Measurements from ENCODE around the gene ACTG1.

Gene ACTG1

DNA sequence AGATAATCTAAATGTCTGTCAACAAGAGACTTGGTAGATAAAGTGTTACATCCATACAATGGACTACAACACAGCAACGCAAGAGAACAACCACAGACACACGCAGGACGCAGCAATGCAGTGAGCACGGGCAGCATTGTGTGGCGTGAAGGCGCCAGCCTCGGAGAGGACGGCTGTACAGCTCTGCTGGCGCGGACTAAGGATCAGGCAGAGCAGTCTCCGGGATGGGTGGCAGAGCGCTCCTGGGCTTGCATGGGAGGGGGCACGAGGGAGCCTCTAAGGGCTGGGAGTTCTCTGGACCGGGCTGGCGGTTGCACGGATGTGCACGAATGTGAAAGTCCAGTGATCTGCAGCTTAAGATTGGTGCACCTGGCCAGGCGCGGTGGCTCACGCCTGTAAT lies 34.5 kb downstream of the ACTG1 start:
- FAIRE-seq, result no peak

DNA sequence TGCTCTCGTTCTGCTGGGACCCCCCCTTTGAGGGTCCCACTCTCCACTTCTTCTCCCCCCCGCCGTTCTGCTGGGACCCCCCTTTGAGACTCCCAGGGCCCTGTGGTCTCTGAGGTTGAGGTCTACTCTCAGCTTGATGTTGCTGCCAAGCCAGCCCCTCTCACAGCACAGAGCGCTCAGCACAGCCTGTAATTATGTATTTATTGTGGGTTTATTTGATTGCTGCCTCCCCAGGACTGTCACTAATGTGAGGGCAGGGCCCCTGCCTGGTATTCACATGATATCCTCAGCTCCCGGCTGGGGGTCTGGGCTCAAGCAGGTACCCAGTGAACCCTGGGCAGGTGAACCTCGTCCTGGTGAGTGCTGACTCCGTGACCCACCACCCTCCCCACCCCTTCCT lies 35.4 kb downstream of the ACTG1 start:
- FAIRE-seq, result no peak

GRCh38 chr17:81476635-81477034 lies 36.0 kb downstream of the ACTG1 start:
- no peak for FAIRE-seq

GRCh38 chr17:81476097-81476496 lies 36.5 kb downstream of the ACTG1 start:
- FAIRE-seq, result no peak

DNA sequence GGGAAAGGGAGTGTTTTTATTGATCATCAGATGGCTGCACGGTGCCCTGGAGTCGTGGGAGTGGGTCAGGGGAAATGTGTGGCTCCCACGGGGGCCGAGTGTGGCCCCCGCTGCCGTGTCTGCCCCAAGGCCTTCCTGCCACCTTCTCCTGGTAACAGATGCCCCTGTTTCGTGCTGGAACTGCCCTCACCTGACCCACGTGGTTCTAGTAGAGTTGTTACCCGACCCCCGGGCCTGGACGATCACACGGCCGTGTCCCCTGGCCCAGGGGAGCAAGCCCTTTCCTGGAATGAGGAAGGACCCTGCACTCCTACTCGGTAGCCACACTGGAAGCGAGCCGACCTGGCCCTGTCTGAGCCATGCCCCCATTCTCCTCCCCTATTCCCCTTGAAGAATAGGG lies 37.6 kb downstream of the ACTG1 start:
- no peak for FAIRE-seq

- no peak for FAIRE-seq
Measured at GRCh38 chr17:81473019-81473418, 39.6 kb downstream of the ACTG1 start.

DNA sequence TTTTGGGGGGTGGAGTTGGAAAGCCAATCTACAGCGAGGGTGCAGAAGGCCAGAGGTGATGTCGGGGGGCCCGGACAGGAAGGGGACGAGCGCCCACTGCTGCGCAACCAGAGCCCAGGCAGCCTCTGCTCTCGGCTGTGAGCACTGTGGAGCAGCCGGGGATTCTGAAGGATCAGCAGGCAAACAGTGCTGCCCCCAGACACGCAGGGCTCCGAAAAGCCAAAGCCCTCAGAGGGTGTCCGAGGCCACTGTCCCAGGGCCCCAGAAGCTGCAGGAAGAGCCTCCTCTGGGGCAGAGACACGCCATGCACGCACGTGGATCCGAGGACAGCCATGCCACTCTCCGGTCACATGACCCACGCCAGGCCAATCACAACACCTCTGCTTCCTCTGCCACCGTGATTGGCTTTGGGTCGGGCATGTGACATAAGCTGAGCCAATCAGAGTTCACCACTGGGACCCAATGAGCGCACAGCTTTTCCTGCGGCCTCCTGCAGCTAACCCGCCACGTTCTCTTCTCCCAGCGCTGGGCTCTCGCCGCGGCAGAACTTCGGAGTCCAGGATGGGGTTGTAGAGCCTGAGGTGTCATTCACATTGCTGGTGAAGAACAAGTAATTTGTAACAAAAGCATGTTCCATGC lies 40.7 kb downstream of the ACTG1 start:
- FAIRE-seq, result no peak

GRCh38 chr17:81470944-81471817 lies 41.4 kb downstream of the ACTG1 start:
- no peak for FAIRE-seq

DNA sequence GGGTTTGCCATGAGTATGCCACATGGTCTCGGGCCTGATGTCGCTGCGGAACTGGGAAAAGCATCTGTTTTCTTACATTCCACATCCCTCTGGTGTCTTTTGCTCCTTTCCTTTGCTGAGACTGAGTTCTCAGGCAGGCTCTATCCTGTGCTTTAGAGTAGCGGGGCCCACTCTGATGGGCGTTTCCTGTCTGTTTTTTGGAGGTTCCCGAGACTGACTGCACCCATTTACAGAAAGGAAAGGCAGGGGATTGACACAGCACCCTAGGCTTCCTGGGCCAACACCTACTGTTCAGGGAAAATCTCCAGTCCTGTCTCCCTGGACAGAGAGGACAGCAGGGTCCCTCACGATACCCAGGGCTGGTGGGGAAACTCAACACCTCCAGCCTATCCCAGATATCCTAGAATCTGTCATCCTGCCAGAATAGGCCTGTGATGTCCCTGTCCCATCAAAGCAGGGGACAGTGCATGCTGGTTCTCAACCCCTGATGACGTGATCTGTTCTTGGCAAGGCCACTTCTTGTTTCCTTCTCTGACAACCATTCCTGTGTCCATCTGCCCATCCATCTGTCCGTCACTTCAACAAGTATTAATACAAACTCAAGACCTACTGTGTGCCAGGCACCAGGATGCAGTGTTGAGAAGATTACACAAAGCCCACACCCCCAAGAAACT lies 42.2 kb downstream of the ACTG1 start:
- no peak for FAIRE-seq

- no peak for FAIRE-seq
Measured at GRCh38 chr17:81469266-81469665, 43.3 kb downstream of the ACTG1 start.

GRCh38 chr17:81468770-81469121 lies 43.9 kb downstream of the ACTG1 start:
- no peak for FAIRE-seq

- FAIRE-seq, result no peak
Measured at GRCh38 chr17:81468111-81468769, 44.4 kb downstream of the ACTG1 start.

DNA sequence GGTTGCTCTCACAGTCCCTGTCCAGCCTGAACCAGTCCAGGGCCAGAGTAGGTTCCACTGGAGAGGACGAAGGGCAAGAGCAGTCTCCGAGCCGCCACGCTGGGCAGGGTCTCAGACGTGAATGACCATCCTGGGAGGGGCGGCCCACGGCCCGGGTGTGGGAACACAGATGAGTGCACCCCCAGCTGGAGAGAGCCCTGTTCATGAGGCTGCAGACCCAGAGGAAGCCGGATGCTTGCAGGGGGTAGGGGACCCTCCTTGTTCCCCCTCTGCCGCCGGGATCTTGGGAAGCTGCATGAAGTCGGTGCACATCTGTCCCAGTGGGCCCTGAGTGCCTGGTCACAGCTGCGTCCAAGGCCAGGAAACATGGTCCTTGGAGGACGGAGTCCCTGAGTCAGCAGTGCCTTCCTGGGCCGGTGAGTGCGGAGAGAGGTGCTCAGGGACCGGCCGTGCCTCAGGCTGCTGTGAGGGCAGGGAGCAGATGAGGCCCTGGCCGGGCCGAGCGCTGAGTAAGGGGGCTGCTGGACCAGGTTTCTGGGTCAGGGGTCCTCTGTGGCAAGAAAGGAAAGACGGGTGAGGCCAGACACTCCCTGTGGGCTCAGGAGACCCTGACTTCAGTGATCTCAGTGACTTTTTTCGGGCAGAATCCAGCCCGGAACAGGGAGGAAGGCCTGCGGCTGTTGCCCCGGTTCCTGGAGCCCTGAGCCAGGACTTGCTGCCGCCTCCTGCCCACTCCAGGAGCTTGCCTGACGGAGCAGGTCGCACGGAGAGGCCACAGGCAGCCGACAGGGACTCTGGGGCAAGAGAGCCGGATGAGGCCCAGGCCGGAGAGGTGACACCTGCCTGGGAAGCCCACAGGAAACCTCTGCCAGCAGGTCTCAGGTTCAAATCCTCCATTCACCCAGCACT lies 45.8 kb downstream of the ACTG1 start:
- no peak for FAIRE-seq

GRCh38 chr17:81465910-81466309 lies 46.7 kb downstream of the ACTG1 start:
- no peak for FAIRE-seq

- no peak for FAIRE-seq
Measured at GRCh38 chr17:81464586-81464985, 48.0 kb downstream of the ACTG1 start.

DNA sequence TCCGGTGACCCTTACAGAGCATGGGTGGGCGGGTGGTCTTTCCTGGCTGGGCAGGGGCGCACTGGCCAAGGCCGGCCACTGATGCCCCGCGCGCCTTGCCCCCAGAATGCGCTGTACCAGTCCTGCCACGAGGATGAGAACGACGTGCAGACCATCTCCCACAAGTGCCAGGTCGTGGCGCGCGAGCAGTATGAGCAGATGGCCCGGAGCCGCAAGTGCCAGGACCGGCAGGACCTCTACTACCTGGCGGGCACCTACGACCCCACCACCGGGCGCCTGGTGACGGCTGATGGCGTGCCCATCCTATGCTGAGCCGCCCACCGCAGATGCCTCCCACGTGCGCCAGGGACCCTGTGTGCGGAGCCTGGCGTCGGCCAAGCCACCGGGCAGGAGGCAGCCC lies 49.1 kb downstream of the ACTG1 start:
- FAIRE-seq, result no peak

DNA sequence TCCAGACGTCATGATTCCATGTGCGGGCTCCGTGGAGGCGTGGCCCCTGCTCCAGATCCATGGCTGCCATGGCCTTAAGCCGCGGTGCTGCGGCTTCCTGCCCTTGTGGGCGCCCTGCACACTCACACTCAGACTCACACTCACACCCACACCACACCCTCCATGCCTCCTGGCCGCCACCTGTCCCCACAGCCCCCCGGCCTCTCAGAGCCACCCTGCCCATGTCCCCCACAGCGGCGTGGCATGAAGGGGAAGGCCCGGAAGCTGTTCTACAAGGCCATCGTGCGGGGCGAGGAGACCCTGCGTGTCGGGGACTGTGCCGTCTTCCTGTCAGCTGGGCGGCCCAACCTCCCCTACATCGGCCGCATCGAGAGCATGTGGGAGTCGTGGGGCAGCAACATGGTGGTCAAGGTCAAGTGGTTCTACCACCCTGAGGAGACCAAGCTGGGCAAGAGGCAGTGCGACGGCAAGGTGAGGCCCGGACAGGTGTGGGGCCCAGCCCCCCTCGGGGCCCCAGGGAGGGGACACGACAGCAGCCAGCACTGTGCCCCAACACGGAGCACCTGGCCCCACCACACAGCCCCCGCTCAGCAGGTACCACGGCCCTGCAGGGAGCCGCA lies 50.0 kb downstream of the ACTG1 start:
- no peak for FAIRE-seq

DNA sequence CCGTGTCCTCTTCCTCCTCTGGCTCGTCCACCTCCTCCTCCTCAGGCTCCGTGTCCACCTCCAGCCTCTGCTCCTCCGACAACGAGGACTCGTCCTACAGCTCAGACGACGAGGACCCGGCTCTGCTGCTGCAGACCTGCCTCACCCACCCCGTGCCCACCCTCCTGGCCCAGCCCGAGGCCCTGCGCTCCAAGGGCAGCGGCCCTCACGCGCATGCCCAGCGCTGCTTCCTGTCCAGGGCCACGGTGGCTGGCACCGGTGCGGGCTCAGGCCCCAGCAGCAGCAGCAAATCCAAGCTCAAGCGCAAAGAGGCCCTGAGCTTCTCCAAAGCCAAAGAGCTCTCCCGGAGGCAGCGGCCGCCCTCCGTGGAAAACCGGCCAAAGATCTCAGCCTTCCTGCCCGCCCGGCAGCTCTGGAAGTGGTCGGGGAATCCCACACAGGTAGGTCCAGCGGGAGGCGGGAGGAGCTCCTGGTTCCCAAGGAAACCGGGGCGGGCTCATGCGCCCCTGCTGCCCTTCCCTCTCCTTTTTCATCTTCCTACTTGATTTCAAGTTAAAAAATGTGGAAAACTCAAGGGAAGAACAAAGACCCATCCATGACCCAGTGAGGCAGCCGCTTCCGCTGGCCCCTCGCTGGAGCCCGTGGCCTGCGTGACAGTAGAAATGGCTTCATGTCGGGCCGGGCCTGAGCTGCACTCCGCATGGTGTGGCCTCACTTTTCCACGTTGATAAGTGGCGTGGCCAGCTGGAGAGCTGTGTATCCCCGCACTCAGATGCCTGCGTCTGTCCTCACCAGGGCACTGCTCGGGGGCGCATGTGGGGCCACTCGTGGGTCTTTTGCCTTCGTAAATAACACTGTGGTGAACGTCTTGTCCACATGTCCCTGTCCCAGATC lies 50.7 kb downstream of the ACTG1 start:
- FAIRE-seq, result no peak

GRCh38 chr17:81460856-81461460 lies 51.6 kb downstream of the ACTG1 start:
- no peak for FAIRE-seq
